B cell (primary cell): ENCODE data around the gene DOCK7. TPM values are rescaled to one million over a fixed set of nuclear protein-coding genes. Genes with fewer than 3 reads are reported as not detected.

Experiments
- ATAC-seq: fragments of 200-7000 bp; cut with Tn5 transposase; one replicate; pipeline ENCODE4 v1.10.0; 2021; ENCODE audit warnings: low read depth, mild to moderate bottlenecking, moderate number of reproducible peaks, moderate library complexity
- CTCF ChIA-PET: fragments of 350-600 bp; sonication (Branson Sonifier 250); formaldehyde crosslinking; loops from one replicate; lab custom pipeline; 2021; ENCODE audit warnings: antibody characterized with exemption, inconsistent platforms; lab: Charles Lee
- POLR2A ChIA-PET: fragments of 350-600 bp; sonication (Branson Sonifier 250); formaldehyde crosslinking; loops from one replicate; lab custom pipeline; 2021; ENCODE audit warnings: antibody characterized with exemption; lab: Charles Lee
- DNase-seq: peaks from one replicate; pipeline ENCODE4 v3.0.0; 2013
- H2AFZ ChIP-seq: 2 replicates; pipeline ENCODE4 v1.6.1; 2012; ENCODE audit warnings: mild to moderate bottlenecking, low read depth, low read length; ENCODE audit not compliant: insufficient read depth, poor library complexity, severe bottlenecking
- H3K27ac ChIP-seq, 2 donors: 1 replicate in 1 of 2; 2 replicates in 1 of 2; pipeline ENCODE4 v1.5.1; 2012 to 2013; ENCODE audit warnings: low read length in 2 of 2, mild to moderate bottlenecking in 2 of 2, moderate library complexity in 1 of 2
- H3K27me3 ChIP-seq, 4 experiments: fragments of 200-600 bp in 1 of 4; sonication (generic) in 1 of 4; replicated peaks in 1 of 4; 1 replicate in 2 of 4; 2 replicates in 2 of 4; pipeline versions ENCODE4 v1.6.1 to v1.7.0; 2013 to 2016; ENCODE audit warnings: low read length in 3 of 4, mild to moderate bottlenecking in 2 of 4, mixed read lengths in 1 of 4, moderate library complexity in 1 of 4; ENCODE audit not compliant: insufficient read depth in 4 of 4, control insufficient read depth in 3 of 4; ENCODE audit errors: control extremely low read depth in 1 of 4
- H3K36me3 ChIP-seq, 2 experiments: replicated peaks in 1 of 2; 1 replicate in 1 of 2; 2 replicates in 1 of 2; pipeline versions ENCODE4 v1.6.1 to v1.7.1; 2013; ENCODE audit warnings: low read length in 1 of 2; ENCODE audit not compliant: insufficient read depth in 2 of 2, control insufficient read depth in 1 of 2; ENCODE audit errors: control extremely low read depth in 1 of 2, extremely low read depth in 1 of 2
- H3K4me1 ChIP-seq, 2 donors: fragments of 200-600 bp in 1 of 2; sonication (generic) in 1 of 2; 1 replicate in 1 of 2; 2 replicates in 1 of 2; pipeline versions ENCODE4 v1.5.1 to v1.6.1; 2013 to 2017; ENCODE audit warnings: low read length in 2 of 2; ENCODE audit not compliant: control insufficient read depth in 2 of 2, insufficient read depth in 2 of 2
- H3K4me2 ChIP-seq: replicated peaks from 2 replicates; pipeline ENCODE3; 2012; ENCODE audit warnings: mild to moderate bottlenecking, low read depth, low read length; ENCODE audit not compliant: poor library complexity, severe bottlenecking
- H3K4me3 ChIP-seq, 5 experiments: fragments of 200-600 bp in 1 of 5; sonication (generic) in 1 of 5; 1 replicate in 3 of 5; 2 replicates in 2 of 5; pipeline versions ENCODE4 v1.5.1 to v1.7.0; 2011 to 2016; ENCODE audit warnings: low read length in 4 of 5, mild to moderate bottlenecking in 4 of 5, low read depth in 2 of 5, control low read depth in 1 of 5, moderate library complexity in 1 of 5; ENCODE audit not compliant: insufficient read depth in 1 of 5; ENCODE audit errors: control extremely low read depth in 1 of 5, extremely low read depth in 1 of 5
- H3K79me2 ChIP-seq: fragments of 200-600 bp; sonication (generic); one replicate; pipeline ENCODE4 v1.6.0; 2016; ENCODE audit warnings: low read length; ENCODE audit not compliant: control insufficient read depth, insufficient read depth
- H3K9ac ChIP-seq: fragments of 200-600 bp; sonication (generic); 2 replicates; pipeline ENCODE4 v1.6.1; 2017; ENCODE audit warnings: mild to moderate bottlenecking, low read length, moderate library complexity
- H3K9me3 ChIP-seq, 3 donors: one replicate each; pipeline versions ENCODE4 v1.6.1 to v1.7.1; 2013; ENCODE audit warnings: low read length in 2 of 3; ENCODE audit not compliant: control insufficient read depth in 2 of 3, insufficient read depth in 1 of 3; ENCODE audit errors: control extremely low read depth in 1 of 3
- H4K20me1 ChIP-seq: 2 replicates; pipeline ENCODE4 v1.6.0; 2012; ENCODE audit warnings: mild to moderate bottlenecking, low read length; ENCODE audit not compliant: insufficient read depth, control insufficient read depth, poor library complexity, severe bottlenecking
- H3K27ac Mint-ChIP-seq: one replicate; pipeline ENCODE4 v1.8.0; 2021; ENCODE audit warnings: mixed read lengths
- H3K27me3 Mint-ChIP-seq: one replicate; pipeline ENCODE4 v1.8.0; 2021; ENCODE audit warnings: mixed read lengths
- H3K4me1 Mint-ChIP-seq: one replicate; pipeline ENCODE4 v1.8.0; 2021; ENCODE audit warnings: mixed read lengths
- H3K4me3 Mint-ChIP-seq: one replicate; pipeline ENCODE4 v1.8.0; 2021; ENCODE audit warnings: mixed read lengths
- H3K9me3 Mint-ChIP-seq: one replicate; pipeline ENCODE4 v1.8.0; 2022; ENCODE audit warnings: mixed read lengths; ENCODE audit not compliant: insufficient read depth
- CTCF ChIP-seq: fragments of 200-600 bp; IDR thresholded peaks from one replicate; pipeline ENCODE4 v1.8.0; 2022; ENCODE audit warnings: antibody characterized with exemption, mild to moderate bottlenecking
- EZH2 ChIP-seq: IDR thresholded peaks from 2 replicates; pipeline ENCODE4 v1.6.1; 2012; ENCODE audit warnings: borderline replicate concordance, low read depth, mild to moderate bottlenecking, moderate library complexity, low read length; ENCODE audit not compliant: insufficient read depth, poor library complexity, severe bottlenecking
- WGBS: methylation state at CpG from one replicate; pipeline ENCODE4 v1.1.5; 2013; ENCODE audit warnings: missing lambda C conversion rate; ENCODE audit not compliant: insufficient coverage; 5-methylcytosine and 5-hydroxymethylcytosine counted together
- intact Hi-C: fragments of 100-400 bp; cut with micrococcal nuclease; formaldehyde crosslinking; loops from one replicate; pipeline ENCODE4 v1.10.0; 2022
- polyA plus RNA-seq: library from polyadenylated mRNA; depleted of rRNA; stranded (reverse); fragments of >200 nt; gene quantifications from 2 replicates; pipeline ENCODE4 v1.2.3, GENCODE V29; 2012
- total RNA-seq, 2 donors: library from RNA; stranded (reverse); fragments of 120-200 nt in 1 of 2; gene quantifications; 1 replicate in 1 of 2; 2 replicates in 1 of 2; pipeline versions ENCODE4 v1.2.3 to v1.2.4, GENCODE V29; 2013 to 2022

Gene DOCK7
- total and polyA plus RNA-seq, 2 donors (not counting 1 experiment from before 2014, with no cell fraction given), result 3.6 to 20.5 TPM

- CTCF ChIA-PET, result interaction anchor here (0.7 to 2.5 kb wide), 3 partner anchors 9 to 240 kb away, joined by 3 to 8 read pairs (median 4); no protein-coding TSS in a partner anchor
- H3K27me3 Mint-ChIP-seq, result no peaks in the 10 kb centered on the region
- no peaks in the 10 kb centered on the region for H3K9me3 Mint-ChIP-seq
Observed at GRCh38 chr1:62415687-62416086, 272.5 kb downstream of the DOCK7 start.

More at GRCh38 chr1:62415687-62416086, 272.5 kb downstream of the DOCK7 start:
- H3K36me3 ChIP-seq, result no peaks in the 10 kb centered on the region
- H3K27ac Mint-ChIP-seq, result no peak overlapping the region
- intact Hi-C loops, result no loop called here
- no peak overlapping the region for H2AFZ ChIP-seq
- ATAC-seq, result no peak
- no peaks in the 10 kb centered on the region for H3K4me1 ChIP-seq
- TF ChIP-seq EZH2 (no peak), CTCF (no peak)
- DNase-seq, result no peak
- no peak overlapping the region for H3K4me3 ChIP-seq
- POLR2A ChIA-PET, result no interaction called here
- 94% methylated on average over 4 of the region's 8 CpGs for WGBS
- H3K27me3 ChIP-seq, result no peaks in the 10 kb centered on the region
- no peaks in the 10 kb centered on the region for H3K79me2 ChIP-seq
- H3K4me2 ChIP-seq, result no peak overlapping the region
- no peak overlapping the region for H3K9ac ChIP-seq
- no peak overlapping the region for H3K27ac ChIP-seq
- no peak overlapping the region for H3K4me3 Mint-ChIP-seq
- no peaks in the 10 kb centered on the region for H4K20me1 ChIP-seq
- no peaks in the 10 kb centered on the region for H3K4me1 Mint-ChIP-seq
- no peaks in the 10 kb centered on the region for H3K9me3 ChIP-seq
